GM04504 (cell line): ENCODE results near the gene SLC66A1.

Experiments
- DNase-seq: peaks from one replicate; pipeline ENCODE4 v3.0.0-alpha.2; 2012; ENCODE audit warnings: low read depth

Gene SLC66A1

GRCh38 chr1:19342894-19343616, 30.9 kb downstream of the SLC66A1 start:
- DNase-seq = no peak

- no peak for DNase-seq
Observed at GRCh38 chr1:19343617-19344350, 31.7 kb downstream of the SLC66A1 start.

GRCh38 chr1:19344372-19344810, 32.3 kb downstream of the SLC66A1 start:
- no peak for DNase-seq

GRCh38 chr1:19344831-19345230, 32.7 kb downstream of the SLC66A1 start:
- DNase-seq = no peak

DNA sequence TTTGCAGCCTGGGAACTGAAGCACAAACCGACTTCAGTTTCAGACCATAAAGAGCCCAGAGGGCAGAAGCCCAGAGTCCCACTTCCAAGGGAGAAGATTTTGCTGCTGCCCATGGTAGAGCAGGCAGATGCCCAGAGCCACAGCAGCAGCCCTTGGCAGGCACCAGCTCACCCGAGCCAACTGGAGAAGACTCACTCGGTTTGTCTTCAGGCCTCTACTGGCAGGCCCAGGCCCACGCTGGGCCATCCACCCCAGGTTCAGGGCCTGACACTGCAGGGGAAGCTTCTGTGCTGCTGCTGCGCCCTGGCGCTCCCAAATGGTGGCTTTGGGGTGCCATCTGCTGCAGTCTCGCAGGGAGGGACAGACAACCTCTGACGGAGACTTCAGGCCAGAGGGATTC, 33.3 kb downstream of the SLC66A1 start:
- DNase-seq = no peak

DNA sequence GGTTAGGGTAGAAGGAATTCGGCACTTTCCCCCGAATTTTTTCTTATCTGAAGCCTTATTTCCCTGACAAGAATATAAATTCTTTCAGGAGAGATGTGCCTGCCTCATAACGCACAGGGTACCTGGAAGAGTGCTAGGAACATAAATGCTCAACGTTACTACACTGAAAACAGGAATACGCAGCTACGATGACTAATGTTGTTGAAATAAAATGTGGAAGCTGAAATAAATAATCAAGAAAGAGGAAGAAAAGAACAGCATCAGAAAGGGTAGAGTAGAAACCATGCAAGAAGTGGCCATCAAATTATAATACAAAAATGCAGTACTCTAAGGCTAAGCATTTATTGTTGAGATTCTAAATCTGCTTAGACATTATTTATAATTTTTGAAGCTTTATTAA, 33.9 kb downstream of the SLC66A1 start:
- no peak for DNase-seq

DNA sequence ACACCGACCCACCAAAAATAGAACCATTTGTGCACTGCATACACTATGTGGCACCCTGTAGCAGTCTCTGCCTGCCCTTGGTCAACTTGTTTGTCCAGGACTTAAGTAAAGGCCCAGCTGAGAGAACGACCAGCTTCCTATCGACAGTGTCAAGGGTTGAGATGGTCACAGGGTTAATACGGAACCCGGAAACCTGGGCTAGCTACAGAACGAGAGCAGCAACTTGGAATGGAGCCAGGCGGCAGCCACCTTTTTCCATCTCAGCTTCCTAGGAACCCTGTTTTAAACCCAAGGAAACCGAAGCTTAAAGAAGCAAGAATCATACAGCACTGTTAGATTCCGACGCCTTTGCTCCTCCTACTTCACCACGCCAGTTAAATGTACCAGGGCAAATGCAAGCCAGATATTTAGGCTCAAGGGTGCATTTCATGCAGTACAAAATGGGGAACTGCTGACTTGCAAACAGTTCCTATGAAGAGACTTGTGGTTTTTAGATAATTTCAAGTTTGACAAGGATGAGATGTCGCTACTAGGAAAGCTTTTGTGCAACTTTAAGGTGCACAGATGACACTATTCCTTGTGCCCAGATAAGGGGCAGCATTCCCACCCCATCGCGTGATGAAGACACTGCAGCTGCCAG, 35.5 kb downstream of the SLC66A1 start:
- no peak for DNase-seq

DNA sequence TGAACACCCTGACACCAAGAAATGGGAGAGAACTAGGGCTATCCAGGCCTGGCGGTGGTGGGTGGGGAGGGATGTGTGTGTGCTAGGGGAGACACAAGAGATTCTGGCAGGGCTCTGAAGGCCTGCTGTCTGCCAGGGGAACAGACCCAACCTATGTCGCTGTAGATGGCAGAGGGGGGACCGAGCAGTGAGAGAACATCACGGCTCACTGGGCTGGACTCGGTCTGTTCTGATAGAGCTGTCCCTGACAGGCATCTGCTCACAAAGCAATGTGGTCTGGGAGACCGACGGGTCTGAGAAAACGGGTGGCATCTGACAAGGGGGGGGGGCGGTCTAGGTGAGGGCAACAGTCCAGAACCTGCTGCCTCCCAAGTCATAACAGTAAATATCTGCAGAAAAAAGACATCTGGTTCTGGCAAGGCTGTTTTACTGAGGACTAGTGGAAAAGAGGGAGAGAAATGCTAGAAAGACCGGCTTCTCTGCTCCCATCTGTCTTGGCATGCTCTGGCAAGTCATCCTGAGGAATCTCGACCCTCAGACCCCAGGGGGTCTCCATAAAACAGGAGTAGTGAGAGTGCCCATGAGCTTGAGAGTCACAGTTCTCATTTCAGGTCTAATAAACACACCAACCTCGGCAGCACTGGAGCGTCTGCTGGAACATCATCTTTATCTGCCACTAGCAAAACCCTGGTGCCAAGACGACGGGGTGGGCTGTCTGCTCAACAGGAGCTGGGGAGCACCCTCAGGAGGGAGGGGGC, 36.5 kb downstream of the SLC66A1 start:
- DNase-seq = no peak

GRCh38 chr1:19349999-19350398, 37.9 kb downstream of the SLC66A1 start:
- no peak for DNase-seq

DNA sequence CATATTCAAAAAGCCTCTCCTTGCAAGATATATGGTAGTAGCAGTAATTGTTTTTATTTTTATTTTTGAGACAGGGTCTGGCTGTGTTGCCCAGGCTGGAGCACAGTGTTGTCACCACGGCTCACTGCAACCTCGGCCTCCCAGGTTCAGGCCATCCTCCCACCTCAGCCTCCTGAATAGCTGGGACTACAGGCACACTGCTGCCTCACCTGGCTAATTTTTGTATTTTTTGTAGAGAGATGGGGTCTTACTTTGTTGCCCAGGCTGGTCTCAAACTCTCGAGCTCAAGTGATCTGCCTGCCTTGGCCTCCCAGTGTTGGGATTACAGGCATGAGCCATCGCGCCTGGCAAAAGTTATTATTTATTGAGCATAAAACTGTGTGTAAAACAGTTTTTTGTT, 38.4 kb downstream of the SLC66A1 start:
- DNase-seq = no peak

- no peak for DNase-seq
Observed at GRCh38 chr1:19351873-19352272, 39.7 kb downstream of the SLC66A1 start.

GRCh38 chr1:19352839-19353238, 40.7 kb downstream of the SLC66A1 start:
- no peak for DNase-seq

DNA sequence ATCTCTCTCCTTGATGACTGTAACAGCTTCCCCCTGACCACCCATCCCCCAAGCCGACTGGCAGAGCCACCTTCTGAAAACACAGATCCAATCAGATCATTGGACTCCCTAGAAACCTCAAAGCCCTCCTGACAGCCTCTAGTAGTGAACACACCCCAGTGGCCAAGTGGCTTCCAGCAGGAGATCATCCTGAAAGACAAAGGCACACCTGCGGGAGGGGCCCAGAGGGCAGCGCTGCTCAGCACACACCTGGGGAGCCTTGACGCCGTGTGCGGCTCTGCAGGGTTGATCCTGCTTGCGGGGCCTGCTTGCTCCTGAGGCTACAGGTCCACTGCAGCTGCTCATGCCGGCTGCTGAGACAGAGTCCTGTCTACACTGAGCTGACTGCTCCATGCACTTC, 41.5 kb downstream of the SLC66A1 start:
- DNase-seq = no peak

DNA sequence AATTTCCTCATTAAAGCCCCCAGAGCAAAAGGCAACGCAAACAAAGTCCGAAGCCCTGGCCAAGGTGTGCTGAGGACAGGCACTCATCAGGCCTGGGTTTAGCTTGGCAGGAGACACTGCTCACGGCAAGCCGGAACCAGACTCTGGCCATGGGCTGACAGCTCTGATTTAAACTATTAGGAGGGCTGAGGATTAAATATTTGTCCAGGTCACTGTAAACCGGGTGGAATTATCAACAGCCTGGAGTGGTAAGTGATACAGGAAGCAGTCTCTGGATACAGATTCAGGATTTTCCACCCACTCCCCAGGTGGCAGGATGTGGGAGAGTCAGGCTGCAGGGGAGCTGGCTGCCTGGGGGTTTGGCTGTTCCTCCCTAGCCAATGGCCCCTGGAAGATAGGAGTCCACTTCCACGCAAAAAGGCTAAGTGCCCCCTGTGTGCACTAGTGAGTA, 42.4 kb downstream of the SLC66A1 start:
- DNase-seq = no peak

DNA sequence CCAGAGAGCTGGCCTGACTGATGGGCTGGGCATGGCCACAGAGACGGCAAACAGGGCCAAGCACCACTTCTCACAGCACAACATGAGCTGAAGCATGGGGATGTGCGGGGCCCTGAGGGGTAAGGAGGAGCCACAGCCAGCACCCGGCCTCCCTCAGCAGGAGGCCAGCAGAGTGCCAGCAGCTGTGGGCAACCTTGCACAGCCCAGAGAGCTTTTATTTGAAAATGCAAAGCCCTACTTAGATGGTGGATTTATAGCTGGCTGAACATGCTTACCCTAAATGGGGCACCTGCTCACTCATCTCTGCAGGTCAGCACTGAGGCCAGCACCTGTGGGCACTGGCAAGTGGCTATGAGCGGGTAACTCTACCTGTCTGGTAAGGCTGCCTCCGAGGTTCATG, 44.1 kb downstream of the SLC66A1 start:
- DNase-seq = no peak

DNA sequence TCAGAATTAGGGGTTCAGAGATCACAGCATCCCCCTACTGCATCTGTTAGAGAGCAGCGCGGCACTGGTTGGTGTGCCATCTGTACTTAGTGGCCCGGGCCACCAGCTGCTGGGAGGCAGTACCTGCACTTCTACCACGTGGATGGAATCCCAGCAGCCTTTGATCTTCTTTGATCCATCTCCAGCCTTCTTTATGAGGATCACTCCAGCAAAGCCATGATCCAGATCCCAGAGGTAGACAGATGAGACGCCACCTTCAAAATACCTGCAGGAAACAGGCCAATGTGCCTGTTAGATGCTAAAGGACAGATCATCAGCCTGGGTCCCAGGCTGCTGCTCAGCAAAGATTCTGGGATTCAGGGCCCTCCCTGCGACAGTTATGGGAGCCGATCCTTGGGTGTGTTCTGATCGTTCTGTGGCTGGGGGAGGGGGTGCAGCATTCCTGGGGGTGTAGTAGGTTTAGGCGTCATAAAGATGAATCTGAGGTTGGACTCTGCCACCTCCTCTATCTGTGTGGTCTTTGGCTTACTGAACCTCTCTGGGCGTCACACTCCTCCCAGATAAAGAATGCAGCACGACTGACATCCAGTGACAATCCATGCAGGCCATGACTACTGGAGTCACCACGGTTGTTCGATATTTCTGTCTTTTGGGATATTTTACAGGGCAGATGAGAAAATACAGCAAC, 45.3 kb downstream of the SLC66A1 start:
- DNase-seq = no peak

- DNase-seq = no peak
Observed at GRCh38 chr1:19358710-19359109, 46.6 kb downstream of the SLC66A1 start.

- DNase-seq = no peak
Observed at GRCh38 chr1:19359357-19359756, 47.2 kb downstream of the SLC66A1 start.

GRCh38 chr1:19360016-19360415, 47.9 kb downstream of the SLC66A1 start:
- no peak for DNase-seq

DNA sequence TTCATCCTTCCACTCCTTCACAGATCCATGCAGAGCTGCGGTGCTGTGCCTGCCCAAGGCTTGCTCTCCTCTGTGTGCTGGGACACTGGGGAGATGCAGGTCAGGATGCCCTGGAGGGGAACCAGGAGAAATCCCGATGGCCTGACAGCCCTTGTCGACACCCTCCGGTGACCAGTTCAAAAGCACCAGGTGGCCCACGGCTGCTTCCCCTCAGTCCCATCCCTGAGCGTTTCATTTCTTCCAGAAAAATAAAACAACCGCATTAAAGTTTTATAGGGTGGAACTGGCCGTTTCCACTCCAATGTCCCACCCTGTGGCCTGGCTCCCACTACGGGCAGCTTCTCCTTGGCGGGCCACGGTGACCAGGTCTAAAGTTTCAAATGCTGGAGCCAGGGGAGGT, 48.3 kb downstream of the SLC66A1 start:
- no peak for DNase-seq

DNA sequence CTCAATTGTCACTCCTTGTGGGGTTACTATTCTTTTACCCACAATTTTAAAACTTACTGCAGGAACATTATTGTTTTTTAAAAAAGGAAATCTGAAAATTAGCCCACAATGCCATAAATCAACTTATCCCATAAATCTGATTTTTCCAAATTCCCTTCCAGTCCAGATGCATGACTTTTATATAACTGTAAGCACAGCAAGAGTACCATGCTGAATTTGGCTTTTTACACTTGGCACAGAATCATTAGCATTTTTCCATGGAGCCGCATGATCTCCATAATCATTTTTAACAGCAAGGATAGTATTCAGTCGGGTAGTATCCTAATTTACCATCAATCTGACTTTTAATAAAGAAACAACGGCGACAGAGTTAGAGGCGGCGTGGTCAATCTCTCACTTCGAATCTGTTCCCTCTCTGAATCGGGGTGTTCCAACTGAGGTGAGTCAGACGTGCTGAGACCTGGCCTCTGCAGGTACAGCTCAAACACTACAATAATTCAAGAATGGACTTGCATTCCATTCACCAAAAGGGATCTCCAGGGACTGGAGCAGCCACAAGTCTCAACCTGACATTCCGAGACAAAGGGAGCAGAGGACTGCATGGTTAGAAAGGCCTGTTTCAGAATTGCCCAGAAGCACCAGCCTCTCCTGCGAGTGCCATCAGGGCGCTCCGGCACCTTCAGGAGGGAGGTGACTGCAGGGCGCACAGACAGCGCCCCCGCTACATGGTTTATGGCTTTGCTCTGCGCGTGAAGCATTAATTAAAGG, 48.9 kb downstream of the SLC66A1 start:
- no peak for DNase-seq
